Neuronal stem cell (in vitro differentiated cells): Measurements from ENCODE around the gene TUB.

Source experiments
- DNase-seq: peaks from one replicate; pipeline ENCODE4 v3.0.0-alpha.2; 2013; ENCODE audit warnings: low spot score
- H2AFZ ChIP-seq: one replicate; pipeline ENCODE4 v1.6.1; 2013; ENCODE audit warnings: mild to moderate bottlenecking, low read length, inconsistent platforms
- H2AK5ac ChIP-seq: 2 replicates; pipeline ENCODE4 v1.6.1; 2013; ENCODE audit warnings: low read depth, mild to moderate bottlenecking, inconsistent platforms, low read length, moderate library complexity, mixed read lengths
- H2BK120ac ChIP-seq: 2 replicates; pipeline ENCODE4 v1.6.1; 2013; ENCODE audit warnings: low read depth, mild to moderate bottlenecking, inconsistent platforms, low read length, moderate library complexity, mixed read lengths
- H2BK12ac ChIP-seq: one replicate; pipeline ENCODE4 v1.6.1; 2013; ENCODE audit warnings: low read length, inconsistent platforms
- H2BK15ac ChIP-seq: 2 replicates; pipeline ENCODE4 v1.6.1; 2013; ENCODE audit warnings: mild to moderate bottlenecking, low read length, inconsistent platforms, mixed read lengths
- H2BK5ac ChIP-seq: one replicate; pipeline ENCODE4 v1.6.1; 2013; ENCODE audit warnings: inconsistent platforms, mild to moderate bottlenecking, low read length, moderate library complexity
- H3K14ac ChIP-seq: one replicate; pipeline ENCODE4 v1.6.1; 2013; ENCODE audit warnings: low read length, inconsistent platforms
- H3K18ac ChIP-seq: 2 replicates; pipeline ENCODE4 v1.6.1; 2013; ENCODE audit warnings: low read length, inconsistent platforms
- H3K23ac ChIP-seq: 2 replicates; pipeline ENCODE4 v1.6.1; 2013; ENCODE audit warnings: low read depth, mild to moderate bottlenecking, mixed read lengths, low read length, inconsistent platforms; ENCODE audit not compliant: poor library complexity
- H3K27ac ChIP-seq: replicated peaks from 3 replicates; pipeline ENCODE4 v1.5.1; 2013; ENCODE audit warnings: low read length, inconsistent platforms
- H3K27me3 ChIP-seq, 3 experiments: 2 replicates each; pipeline ENCODE4 v1.6.1; 2013; ENCODE audit warnings: low read length in 3 of 3, mild to moderate bottlenecking in 2 of 3, inconsistent platforms in 1 of 3, low read depth in 1 of 3, mixed read lengths in 1 of 3, moderate library complexity in 1 of 3; ENCODE audit not compliant: control insufficient read depth in 3 of 3, insufficient read depth in 3 of 3
- H3K36me3 ChIP-seq, 2 donors: replicated peaks in 1 of 2; 2 replicates each; pipeline ENCODE4 v1.6.1; 2013; ENCODE audit warnings: low read length in 2 of 2; ENCODE audit not compliant: control insufficient read depth in 2 of 2, insufficient read depth in 2 of 2
- H3K4ac ChIP-seq: 2 replicates; pipeline ENCODE4 v1.6.1; 2013; ENCODE audit warnings: inconsistent platforms, mild to moderate bottlenecking, low read length, moderate library complexity
- H3K4me1 ChIP-seq, 2 donors: 1 replicate in 1 of 2; 2 replicates in 1 of 2; pipeline ENCODE4 v1.6.1; 2013; ENCODE audit warnings: low read length in 2 of 2, low read depth in 1 of 2; ENCODE audit not compliant: control insufficient read depth in 2 of 2, insufficient read depth in 1 of 2
- H3K4me2 ChIP-seq: one replicate; pipeline ENCODE4 v1.6.1; 2013; ENCODE audit warnings: mild to moderate bottlenecking, low read length, inconsistent platforms; ENCODE audit not compliant: insufficient read depth, poor library complexity, severe bottlenecking
- H3K4me3 ChIP-seq, 2 donors: 2 replicates each; pipeline ENCODE4 v1.5.1; 2013; ENCODE audit warnings: low read length in 2 of 2, mild to moderate bottlenecking in 2 of 2, inconsistent platforms in 1 of 2, moderate library complexity in 1 of 2
- H3K79me1 ChIP-seq: one replicate; pipeline ENCODE4 v1.6.1; 2013; ENCODE audit warnings: low read depth, mild to moderate bottlenecking, inconsistent platforms, low read length, moderate library complexity
- H3K9ac ChIP-seq: one replicate; pipeline ENCODE4 v1.6.1; 2013; ENCODE audit warnings: mild to moderate bottlenecking, low read depth, low read length, inconsistent platforms; ENCODE audit not compliant: poor library complexity
- H3K9me3 ChIP-seq, 2 donors: replicated peaks in 1 of 2; 2 replicates each; pipeline versions ENCODE3 to v1.6.1; 2013; ENCODE audit warnings: low read length in 2 of 2, mild to moderate bottlenecking in 2 of 2, inconsistent platforms in 1 of 2, low read depth in 1 of 2, mixed read lengths in 1 of 2, moderate library complexity in 1 of 2; ENCODE audit not compliant: control insufficient read depth in 2 of 2, insufficient read depth in 1 of 2
- H4K8ac ChIP-seq: one replicate; pipeline ENCODE4 v1.6.1; 2013; ENCODE audit warnings: low read depth, mild to moderate bottlenecking, inconsistent platforms, low read length, moderate library complexity
- H4K91ac ChIP-seq: one replicate; pipeline ENCODE4 v1.6.1; 2013; ENCODE audit warnings: low read length, low read depth, mild to moderate bottlenecking, inconsistent platforms; ENCODE audit not compliant: poor library complexity
- WGBS, 2 donors: extraction: QIAGEN DNeasy Blood & Tissue Kit; methylation state at CpG; one replicate each; pipeline ENCODE4 v1.1.7; 2013; ENCODE audit warnings: missing lambda C conversion rate in 2 of 2, mixed read lengths in 1 of 2; ENCODE audit not compliant: insufficient read length in 2 of 2, insufficient replicate concordance in 1 of 2; ENCODE audit errors: extremely low coverage in 2 of 2; 5-methylcytosine and 5-hydroxymethylcytosine counted together

The TUB gene

GRCh38 chr11:8083871-8084281 lies 2.9 kb downstream of the TUB start:
- Histone ChIP-seq H3K27me3 (peaks cover 0 to 18% (median 4%) of the 10 kb centered on the region in 3 experiments), H3K27ac (no peak overlapping the region), H3K9ac (no peak overlapping the region), H2AFZ (no peak overlapping the region), H3K4me2 (no peak overlapping the region), H2BK12ac (no peak overlapping the region), H3K4me1 (peaks cover 26 to 37% of the 10 kb centered on the region in 2 donors), H4K8ac (no peak overlapping the region), H3K14ac (no peak overlapping the region), H4K91ac (no peak overlapping the region), H3K4me3 (no peak overlapping the region), H2BK120ac (no peak overlapping the region), H3K4ac (no peak overlapping the region), H3K79me1 (peaks cover 15% of the 10 kb centered on the region), H3K36me3 (no peaks in the 10 kb centered on the region), H3K9me3 (no peaks in the 10 kb centered on the region), H2BK5ac (no peak overlapping the region), H3K23ac (no peak overlapping the region), H2BK15ac (no peak overlapping the region), H3K18ac (peak overlapping the region; percentile 41), H2AK5ac (peak overlapping the region; percentile 32)
- no CpG with 5 or more reads among the region's 1 CpG for WGBS, 2 donors
- no peak for DNase-seq

GRCh38 chr11:8084352-8084751 lies 3.3 kb downstream of the TUB start:
- no peak overlapping the region for H2BK12ac ChIP-seq
- no peak overlapping the region for H2AFZ ChIP-seq
- no peak overlapping the region for H3K4me3 ChIP-seq
- no peak overlapping the region for H2BK120ac ChIP-seq
- no peak overlapping the region for H3K27ac ChIP-seq
- WGBS, 2 donors: no CpG with 5 or more reads among the region's 6 CpGs
- H3K36me3 ChIP-seq: no peaks in the 10 kb centered on the region
- H2BK15ac ChIP-seq: no peak overlapping the region
- H3K18ac ChIP-seq: no peak overlapping the region
- no peak overlapping the region for H3K23ac ChIP-seq
- H3K9me3 ChIP-seq: no peaks in the 10 kb centered on the region
- H3K79me1 ChIP-seq: peaks cover 15% of the 10 kb centered on the region
- H3K9ac ChIP-seq: no peak overlapping the region
- no peak overlapping the region for H4K91ac ChIP-seq
- H2AK5ac ChIP-seq: no peak overlapping the region
- H3K27me3 ChIP-seq: peaks cover 0 to 13% (median 4%) of the 10 kb centered on the region in 3 experiments
- no peak overlapping the region for H3K4ac ChIP-seq
- no peak overlapping the region for H3K4me2 ChIP-seq
- H4K8ac ChIP-seq: no peak overlapping the region
- H3K14ac ChIP-seq: no peak overlapping the region
- DNase-seq: no peak
- no peak overlapping the region for H2BK5ac ChIP-seq
- peaks cover 26 to 37% of the 10 kb centered on the region in 2 donors for H3K4me1 ChIP-seq

GRCh38 chr11:8085011-8085645 lies 4.1 kb downstream of the TUB start:
- no peak overlapping the region for H2AFZ ChIP-seq
- H3K36me3 ChIP-seq: no peaks in the 10 kb centered on the region
- H3K9ac ChIP-seq: no peak overlapping the region
- WGBS, 2 donors: no CpG with 5 or more reads among the region's 11 CpGs
- H4K8ac ChIP-seq: no peak overlapping the region
- H3K79me1 ChIP-seq: peaks cover 16% of the 10 kb centered on the region
- no peak overlapping the region for H4K91ac ChIP-seq
- H3K23ac ChIP-seq: no peak overlapping the region
- peaks cover 26 to 37% of the 10 kb centered on the region in 2 donors for H3K4me1 ChIP-seq
- no peak overlapping the region for H2BK15ac ChIP-seq
- no peak overlapping the region for H3K18ac ChIP-seq
- peak overlapping the region; percentile 21 for H2AK5ac ChIP-seq
- peaks cover 0 to 5% (median 4%) of the 10 kb centered on the region in 3 experiments for H3K27me3 ChIP-seq
- DNase-seq: no peak
- no peak overlapping the region for H3K4me3 ChIP-seq
- H2BK5ac ChIP-seq: no peak overlapping the region
- no peak overlapping the region for H3K14ac ChIP-seq
- no peak overlapping the region for H3K27ac ChIP-seq
- no peak overlapping the region for H3K4ac ChIP-seq
- H2BK12ac ChIP-seq: no peak overlapping the region
- no peak overlapping the region for H2BK120ac ChIP-seq
- H3K9me3 ChIP-seq: no peaks in the 10 kb centered on the region
- H3K4me2 ChIP-seq: no peak overlapping the region

- Histone ChIP-seq H3K36me3 (peaks cover 2% of the 10 kb centered on the region in 2 donors), H3K23ac (no peak overlapping the region), H3K27ac (no peak overlapping the region), H3K4me1 (peaks cover 26 to 33% of the 10 kb centered on the region in 2 donors), H2BK12ac (no peak overlapping the region), H4K8ac (no peak overlapping the region), H2BK5ac (no peak overlapping the region), H3K27me3 (no peaks in the 10 kb centered on the region), H4K91ac (no peak overlapping the region), H3K4ac (no peak overlapping the region), H3K9me3 (no peaks in the 10 kb centered on the region), H3K4me2 (no peak overlapping the region), H3K9ac (no peak overlapping the region), H2BK120ac (no peak overlapping the region), H2AFZ (no peak overlapping the region), H3K18ac (no peak overlapping the region), H2AK5ac (no peak overlapping the region), H3K4me3 (no peak overlapping the region), H3K79me1 (peaks cover 17% of the 10 kb centered on the region), H3K14ac (no peak overlapping the region), H2BK15ac (no peak overlapping the region)
- no peak for DNase-seq
- WGBS, 2 donors: no CpG with 5 or more reads among the region's 8 CpGs
Observed at GRCh38 chr11:8086001-8086479, 5.0 kb downstream of the TUB start.
